ENCODE measurements around the gene ING1.

The ING1 gene

GRCh38 chr13:110760611-110761010, 47.1 kb downstream of the ING1 start:
- no peak overlapping the region for H3K4me2 ChIP-seq (ENCODE audit: low read length)
- no peaks in the 10 kb centered on the region for H3K9me2 ChIP-seq (ENCODE audit: low read depth, low read length)
- H3F3A ChIP-seq (ENCODE audit: insufficient read depth, low read length) = no peaks in the 10 kb centered on the region
- no peak overlapping the region for H2AFZ ChIP-seq (ENCODE audit: low read length)
- no peak overlapping the region for H3K27ac ChIP-seq (ENCODE audit: low read depth, low read length, poor library complexity, severe bottlenecking)
- H3K4me1 ChIP-seq (ENCODE audit: insufficient read depth, low read length, severe bottlenecking) = no peaks in the 10 kb centered on the region
- H3K9ac ChIP-seq (ENCODE audit: low read length) = no peak overlapping the region
- no peaks in the 10 kb centered on the region for H4K20me1 ChIP-seq (ENCODE audit: insufficient read depth, low read length)
- H3K27me3 ChIP-seq (ENCODE audit: insufficient read depth, low read length) = peaks cover 8% of the 10 kb centered on the region; the same call in 1 of the 2 replicates
- no peaks in the 10 kb centered on the region for H3K79me2 ChIP-seq (ENCODE audit: insufficient read depth, low read length)
- TF ChIP-seq CTCF (IDR thresholded peaks at IDR 0.05; ENCODE audit: low read length) = no peak
- TF ChIP-seq EZH2 (IDR thresholded peaks at IDR 0.05; ENCODE audit: borderline replicate concordance, low read length) = no peak
- no peak overlapping the region for H3K4me3 ChIP-seq (ENCODE audit: low read depth, low read length, poor library complexity, severe bottlenecking)
- no peaks in the 10 kb centered on the region for H3K36me3 ChIP-seq (ENCODE audit: insufficient read depth, low read length)
- no peaks in the 10 kb centered on the region for H3K9me3 ChIP-seq (ENCODE audit: low read length)

GRCh38 chr13:110766671-110767430, 53.4 kb downstream of the ING1 start:
- Histone ChIP-seq H3K79me2 (ENCODE audit: insufficient read depth, low read length) (no peaks in the 10 kb centered on the region), H3K36me3 (ENCODE audit: insufficient read depth, low read length) (no peaks in the 10 kb centered on the region), H3K4me2 (ENCODE audit: low read length) (no peak overlapping the region), H3K9me2 (ENCODE audit: low read depth, low read length) (no peaks in the 10 kb centered on the region), H3K4me1 (ENCODE audit: insufficient read depth, low read length, severe bottlenecking) (no peaks in the 10 kb centered on the region), H3K27ac (ENCODE audit: low read depth, low read length, poor library complexity, severe bottlenecking) (no peak overlapping the region), H3F3A (ENCODE audit: insufficient read depth, low read length) (no peaks in the 10 kb centered on the region), H4K20me1 (ENCODE audit: insufficient read depth, low read length) (no peaks in the 10 kb centered on the region), H2AFZ (ENCODE audit: low read length) (no peak overlapping the region), H3K27me3 (ENCODE audit: insufficient read depth, low read length) (no peaks in the 10 kb centered on the region; the same call in 1 of the 2 replicates), H3K4me3 (ENCODE audit: low read depth, low read length, poor library complexity, severe bottlenecking) (no peak overlapping the region), H3K9ac (ENCODE audit: low read length) (no peak overlapping the region), H3K9me3 (ENCODE audit: low read length) (no peaks in the 10 kb centered on the region)
- TF ChIP-seq EZH2 (IDR thresholded peaks at IDR 0.05; ENCODE audit: borderline replicate concordance, low read length) (no peak), CTCF (IDR thresholded peaks at IDR 0.05; ENCODE audit: low read length) (no peak)

GRCh38 chr13:110767476-110767875, 54.0 kb downstream of the ING1 start:
- no peak overlapping the region for H2AFZ ChIP-seq (ENCODE audit: low read length)
- H3K79me2 ChIP-seq (ENCODE audit: insufficient read depth, low read length) = no peaks in the 10 kb centered on the region
- no peak overlapping the region for H3K4me2 ChIP-seq (ENCODE audit: low read length)
- H4K20me1 ChIP-seq (ENCODE audit: insufficient read depth, low read length) = no peaks in the 10 kb centered on the region
- H3F3A ChIP-seq (ENCODE audit: insufficient read depth, low read length) = no peaks in the 10 kb centered on the region
- TF ChIP-seq CTCF (IDR thresholded peaks at IDR 0.05; ENCODE audit: low read length) (no peak), EZH2 (IDR thresholded peaks at IDR 0.05; ENCODE audit: borderline replicate concordance, low read length) (no peak)
- H3K9ac ChIP-seq (ENCODE audit: low read length) = no peak overlapping the region
- no peaks in the 10 kb centered on the region for H3K36me3 ChIP-seq (ENCODE audit: insufficient read depth, low read length)
- no peaks in the 10 kb centered on the region for H3K9me2 ChIP-seq (ENCODE audit: low read depth, low read length)
- H3K27ac ChIP-seq (ENCODE audit: low read depth, low read length, poor library complexity, severe bottlenecking) = no peak overlapping the region
- H3K27me3 ChIP-seq (ENCODE audit: insufficient read depth, low read length) = no peaks in the 10 kb centered on the region; the same call in 1 of the 2 replicates
- no peaks in the 10 kb centered on the region for H3K4me1 ChIP-seq (ENCODE audit: insufficient read depth, low read length, severe bottlenecking)
- no peaks in the 10 kb centered on the region for H3K9me3 ChIP-seq (ENCODE audit: low read length)
- no peak overlapping the region for H3K4me3 ChIP-seq (ENCODE audit: low read depth, low read length, poor library complexity, severe bottlenecking)

Measured in OCI-LY1 (cell line).